PC-9 (cell line): ENCODE data around the gene ATXN1.

Experiments used
- EZH2 ChIP-seq: fragments of 200-600 bp; sonication (generic); IDR thresholded peaks from 2 replicates; pipeline ENCODE4 v1.8.0; 2017; ENCODE audit warnings: antibody characterized with exemption, low read depth
- TF ChIP-seq, protein P1 (sequence below): fragments of 200-600 bp; sonication (generic); conservative IDR thresholded peaks from 2 replicates; pipeline ENCODE4 v1.6.1; 2017; ENCODE audit warnings: mixed run types, antibody characterized with exemption, mild to moderate bottlenecking, moderate library complexity

DNA sequence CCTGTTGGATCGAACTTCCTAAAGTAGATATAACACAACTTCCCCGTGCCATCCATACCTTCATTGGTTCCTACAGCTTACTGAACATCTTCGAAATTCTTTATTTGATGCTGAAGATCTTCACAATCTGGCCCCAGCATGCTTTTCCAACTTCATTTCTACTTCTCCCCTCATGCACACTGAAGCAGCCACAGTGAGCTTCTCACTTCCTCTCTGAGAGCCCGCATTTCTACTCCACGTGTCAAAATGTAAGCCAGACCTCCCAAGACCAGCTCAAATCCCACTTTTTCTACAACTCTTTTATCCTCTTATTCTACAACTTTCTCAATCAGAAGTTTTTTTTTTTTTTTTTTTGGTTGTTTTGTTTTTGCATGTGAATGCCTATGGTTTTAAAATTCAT lies 268.1 kb downstream of the ATXN1 start:
- TF ChIP-seq, protein P1, sequence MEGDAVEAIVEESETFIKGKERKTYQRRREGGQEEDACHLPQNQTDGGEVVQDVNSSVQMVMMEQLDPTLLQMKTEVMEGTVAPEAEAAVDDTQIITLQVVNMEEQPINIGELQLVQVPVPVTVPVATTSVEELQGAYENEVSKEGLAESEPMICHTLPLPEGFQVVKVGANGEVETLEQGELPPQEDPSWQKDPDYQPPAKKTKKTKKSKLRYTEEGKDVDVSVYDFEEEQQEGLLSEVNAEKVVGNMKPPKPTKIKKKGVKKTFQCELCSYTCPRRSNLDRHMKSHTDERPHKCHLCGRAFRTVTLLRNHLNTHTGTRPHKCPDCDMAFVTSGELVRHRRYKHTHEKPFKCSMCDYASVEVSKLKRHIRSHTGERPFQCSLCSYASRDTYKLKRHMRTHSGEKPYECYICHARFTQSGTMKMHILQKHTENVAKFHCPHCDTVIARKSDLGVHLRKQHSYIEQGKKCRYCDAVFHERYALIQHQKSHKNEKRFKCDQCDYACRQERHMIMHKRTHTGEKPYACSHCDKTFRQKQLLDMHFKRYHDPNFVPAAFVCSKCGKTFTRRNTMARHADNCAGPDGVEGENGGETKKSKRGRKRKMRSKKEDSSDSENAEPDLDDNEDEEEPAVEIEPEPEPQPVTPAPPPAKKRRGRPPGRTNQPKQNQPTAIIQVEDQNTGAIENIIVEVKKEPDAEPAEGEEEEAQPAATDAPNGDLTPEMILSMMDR: no peak
- TF ChIP-seq EZH2: no peak
